ENCODE data around the gene ITPR2.

- no peak for TF ChIP-seq CTCF (conservative IDR thresholded peaks at IDR 0.05; ENCODE audit: low read length)
- TF ChIP-seq EZH2phosphoT487 (IDR thresholded peaks at IDR 0.05; ENCODE audit: borderline replicate concordance), result no peak
Measured at GRCh38 chr12:26527682-26528081, 305.3 kb downstream of the ITPR2 start.

Measured in Loucy (cell line).